NB4 (cell line): ENCODE measurements around the gene MUC12.

ENCODE experiments used
- MAX ChIP-seq: IDR thresholded peaks from 2 replicates; pipeline ENCODE4 v1.6.1; 2011; ENCODE audit warnings: low read depth, low read length
- MYC ChIP-seq: IDR thresholded peaks from 2 replicates; pipeline ENCODE4 v1.6.1; 2011; ENCODE audit warnings: low read depth, low read length
- POLR2A ChIP-seq: IDR thresholded peaks from 2 replicates; pipeline ENCODE4 v1.6.1; 2011; ENCODE audit warnings: mild to moderate bottlenecking; ENCODE audit not compliant: insufficient read length; ENCODE audit errors: extremely low read depth
- TF ChIP-seq, protein P1 (sequence below): IDR thresholded peaks from one replicate; pipeline ENCODE4 v1.5.1; 2012; ENCODE audit warnings: low read depth, low read length

- TF ChIP-seq, protein P1, sequence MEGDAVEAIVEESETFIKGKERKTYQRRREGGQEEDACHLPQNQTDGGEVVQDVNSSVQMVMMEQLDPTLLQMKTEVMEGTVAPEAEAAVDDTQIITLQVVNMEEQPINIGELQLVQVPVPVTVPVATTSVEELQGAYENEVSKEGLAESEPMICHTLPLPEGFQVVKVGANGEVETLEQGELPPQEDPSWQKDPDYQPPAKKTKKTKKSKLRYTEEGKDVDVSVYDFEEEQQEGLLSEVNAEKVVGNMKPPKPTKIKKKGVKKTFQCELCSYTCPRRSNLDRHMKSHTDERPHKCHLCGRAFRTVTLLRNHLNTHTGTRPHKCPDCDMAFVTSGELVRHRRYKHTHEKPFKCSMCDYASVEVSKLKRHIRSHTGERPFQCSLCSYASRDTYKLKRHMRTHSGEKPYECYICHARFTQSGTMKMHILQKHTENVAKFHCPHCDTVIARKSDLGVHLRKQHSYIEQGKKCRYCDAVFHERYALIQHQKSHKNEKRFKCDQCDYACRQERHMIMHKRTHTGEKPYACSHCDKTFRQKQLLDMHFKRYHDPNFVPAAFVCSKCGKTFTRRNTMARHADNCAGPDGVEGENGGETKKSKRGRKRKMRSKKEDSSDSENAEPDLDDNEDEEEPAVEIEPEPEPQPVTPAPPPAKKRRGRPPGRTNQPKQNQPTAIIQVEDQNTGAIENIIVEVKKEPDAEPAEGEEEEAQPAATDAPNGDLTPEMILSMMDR = no peak
- TF ChIP-seq POLR2A = no peak
- no peak for TF ChIP-seq MAX
- TF ChIP-seq MYC = no peak
Measured at GRCh38 chr7:100944138-100944537, 25.2 kb upstream of the MUC12 start.
